Body of pancreas (tissue), 4 donors: ENCODE measurements around the gene FCRLB. TPM values are rescaled to one million over a fixed set of nuclear protein-coding genes. Genes with fewer than 3 reads are reported as not detected.
"Not testable (repeated sequence)": the region's sequence is repeated elsewhere in the genome, so short reads cannot be mapped to it uniquely, and the experiment has no call there.

Experiments
- ATAC-seq: fragments of 150-250 bp; one replicate; pipeline ENCODE4 v1.9.1; 2016
- DNase-seq, 4 donors: peaks; one replicate each; pipeline ENCODE4 v3.0.0-alpha.2; 2019
- H3K27ac ChIP-seq, 4 donors: fragments of 200-600 bp; sonication (generic); 1 replicate in 3 of 4; 2 replicates in 1 of 4; pipeline versions ENCODE4 v1.5.1 to v1.6.1; 2016 to 2019; ENCODE audit warnings: mild to moderate bottlenecking in 1 of 4, mixed read lengths in 1 of 4, moderate library complexity in 1 of 4
- H3K27me3 ChIP-seq, 2 donors: fragments of 200-600 bp; sonication (generic); one replicate each; pipeline ENCODE4 v1.6.0; 2016; ENCODE audit warnings: mild to moderate bottlenecking in 1 of 2
- H3K36me3 ChIP-seq, 2 donors: fragments of 200-600 bp; sonication (generic); replicated peaks in 1 of 2; 2 replicates each; pipeline ENCODE4 v1.5.1; 2016; ENCODE audit warnings: low read depth in 2 of 2; ENCODE audit not compliant: insufficient read depth in 1 of 2
- H3K4me1 ChIP-seq: fragments of 200-600 bp; sonication (generic); one replicate; pipeline ENCODE4 v1.6.0; 2016
- H3K4me3 ChIP-seq, 2 donors: fragments of 200-600 bp; sonication (generic); 1 replicate in 1 of 2; 2 replicates in 1 of 2; pipeline ENCODE4 v1.5.1; 2016 to 2019
- H3K9me3 ChIP-seq, 3 donors: fragments of 200-600 bp; sonication (generic); 1 replicate in 2 of 3; 2 replicates in 1 of 3; pipeline ENCODE4 v1.5.1; 2016
- CTCF ChIP-seq, 7 experiments: fragments of 450-650 bp in 4 of 7; fragments of 200-600 bp in 3 of 7; sonication (generic) in 3 of 7; IDR thresholded peaks; one replicate each; pipeline ENCODE4 v1.5.1; 2016 to 2019; ENCODE audit warnings: antibody characterized with exemption in 7 of 7
- POLR2A ChIP-seq, 3 donors: fragments of 450-650 bp; IDR thresholded peaks; one replicate each; pipeline ENCODE4 v1.6.1; 2016; ENCODE audit warnings: antibody characterized with exemption in 3 of 3, mild to moderate bottlenecking in 2 of 3
- WGBS, 2 donors: methylation state at CpG; one replicate each; pipeline ENCODE4 v1.1.5; 2017; 5-methylcytosine and 5-hydroxymethylcytosine counted together
- intact Hi-C: fragments of 100-400 bp; cut with DNase I; formaldehyde crosslinking; loops from one replicate; pipeline ENCODE4 v1.15.1; 2023
- total RNA-seq, 2 donors: library from RNA; depleted of rRNA; stranded (reverse); fragments of >200 nt; gene quantifications; one replicate each; pipeline ENCODE4 v1.1.0, GENCODE V29; 2016

Gene FCRLB
- total RNA-seq, 2 donors from 2014 or later: not detected

GRCh38 chr1:161763522-161764098, 42.3 kb downstream of the FCRLB start:
- Histone ChIP-seq H3K27me3 (no peaks in the 10 kb centered on the region), H3K27ac (no peak overlapping the region), H3K4me1 (peaks cover 28% of the 10 kb centered on the region), H3K4me3 (no peak overlapping the region), H3K9me3 (no peaks in the 10 kb centered on the region), H3K36me3 (no peaks in the 10 kb centered on the region)
- DNase-seq (peak in 3 of 4 donors; percentile 28 to 46 (median 41)), ATAC-seq (no peak)
- whole genome bisulfite sequencing, 2 donors: 61 to 66% methylated on average over 7 of the region's 7 CpGs
- intact Hi-C loops: no loop called here
- TF ChIP-seq POLR2A (IDR thresholded peaks at IDR 0.05): no peak
- peak in 6 of 7 experiments; percentile 19 to 45 (median 38) for TF ChIP-seq CTCF (IDR thresholded peaks at IDR 0.05)

GRCh38 chr1:161766102-161766981, 45.0 kb downstream of the FCRLB start, which contains the start of gene ATF6:
Gene ATF6, plus strand, starts transcription at chr1:161766320. Its CDS starts 41 bp downstream, at chr1:161766361.
- 1% methylated on average over 35 of the region's 35 CpGs for WGBS, 2 donors
- intact Hi-C loops: no loop called here

GRCh38 chr1:161768461-161768860, 47.1 kb downstream of the FCRLB start:
- Histone ChIP-seq H3K27ac (no peak overlapping the region), H3K9me3 (no peaks in the 10 kb centered on the region), H3K4me1 (peaks cover 59% of the 10 kb centered on the region), H3K4me3 (no peak overlapping the region), H3K36me3 (no peaks in the 10 kb centered on the region), H3K27me3 (no peaks in the 10 kb centered on the region)
- intact Hi-C loops: no loop called here
- WGBS, 2 donors: 92 to 95% methylated on average over 5 of the region's 5 CpGs
- ATAC-seq (no peak), DNase-seq (no peak)
- TF ChIP-seq POLR2A (IDR thresholded peaks at IDR 0.05) (no peak), CTCF (IDR thresholded peaks at IDR 0.05) (no peak)

More at GRCh38 chr1:161766102-161766981, 45.0 kb downstream of the FCRLB start, which contains the start of gene ATF6:
- peak within 1 kb of the TSS; percentile 82 to 99 (median 94) for H3K27ac ChIP-seq
- peak; percentile 90 to 96 (median 94) for DNase-seq
- peak; percentile 94 for ATAC-seq
- peak in 2 of 3 donors; percentile 90 to 94 for TF ChIP-seq POLR2A (IDR thresholded peaks at IDR 0.05)
- peak in 2 of 7 experiments; percentile 1 to 43 for TF ChIP-seq CTCF (IDR thresholded peaks at IDR 0.05)
- peak within 1 kb of the TSS; percentile 49 to 90 for H3K4me3 ChIP-seq
- H3K27me3 ChIP-seq: no peaks in the 10 kb centered on the region
- H3K36me3 ChIP-seq: no peaks in the 10 kb centered on the region
- H3K4me1 ChIP-seq: peaks cover 48% of the 10 kb centered on the region
- no peaks in the 10 kb centered on the region for H3K9me3 ChIP-seq

- H3K9me3 ChIP-seq: no peaks in the 10 kb centered on the region
- no peaks in the 10 kb centered on the region for H3K27me3 ChIP-seq
- intact Hi-C loops: no loop called here
- H3K4me1 ChIP-seq: peaks cover 55% of the 10 kb centered on the region
- ATAC-seq (no peak), DNase-seq (no peak)
- no peak overlapping the region for H3K27ac ChIP-seq
- TF ChIP-seq CTCF (IDR thresholded peaks at IDR 0.05) (no peak), POLR2A (IDR thresholded peaks at IDR 0.05) (no peak)
- no peak overlapping the region for H3K4me3 ChIP-seq
- no peaks in the 10 kb centered on the region for H3K36me3 ChIP-seq
Observed at GRCh38 chr1:161768986-161769672, 47.8 kb downstream of the FCRLB start.

GRCh38 chr1:161769673-161770045, 48.3 kb downstream of the FCRLB start:
- H3K36me3 ChIP-seq, H3K27me3 ChIP-seq, H3K4me3 ChIP-seq, ATAC-seq, intact Hi-C loops, H3K27ac ChIP-seq, DNase-seq, H3K9me3 ChIP-seq: not testable (repeated sequence)
- peaks cover 54% of the 10 kb centered on the region for H3K4me1 ChIP-seq
- 88 to 93% methylated on average over 4 to 5 of the region's 5 CpGs for WGBS, 2 donors
